ENCODE measurements around the gene BBX.

The BBX gene

DNA sequence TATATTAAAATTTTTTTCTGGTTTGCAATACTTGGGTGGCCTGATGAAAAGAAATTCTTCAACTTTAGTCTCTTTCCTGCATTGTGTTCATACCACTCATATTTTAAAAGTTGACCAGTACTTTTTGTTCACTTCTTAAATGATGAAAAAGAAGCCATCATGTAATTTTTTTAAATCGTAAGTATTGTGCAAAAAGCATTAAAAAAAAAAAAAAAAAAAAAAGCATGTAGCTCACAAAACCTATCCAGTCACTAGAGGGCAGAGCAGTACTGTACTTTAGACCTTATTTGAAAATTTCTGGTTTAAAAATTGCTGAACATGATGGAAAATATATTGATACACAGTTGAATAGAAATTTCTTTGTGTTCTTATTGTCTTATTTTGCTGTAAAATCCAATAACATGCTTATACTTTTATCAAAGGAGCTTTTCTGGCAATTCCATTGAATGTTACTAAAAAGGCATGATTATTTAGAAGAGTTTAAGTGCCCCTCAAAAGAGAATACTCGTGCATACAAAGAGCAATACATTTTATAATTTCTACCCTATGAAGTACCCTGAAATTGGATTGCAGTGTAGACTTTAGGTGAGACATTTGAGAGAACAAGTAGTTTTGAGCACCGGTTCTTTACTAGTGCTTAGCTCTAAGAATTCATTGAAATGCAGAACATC is 137.7 kb downstream of the BBX start:
- DNase-seq (ENCODE audit: low read depth) = peak; percentile 47

DNA sequence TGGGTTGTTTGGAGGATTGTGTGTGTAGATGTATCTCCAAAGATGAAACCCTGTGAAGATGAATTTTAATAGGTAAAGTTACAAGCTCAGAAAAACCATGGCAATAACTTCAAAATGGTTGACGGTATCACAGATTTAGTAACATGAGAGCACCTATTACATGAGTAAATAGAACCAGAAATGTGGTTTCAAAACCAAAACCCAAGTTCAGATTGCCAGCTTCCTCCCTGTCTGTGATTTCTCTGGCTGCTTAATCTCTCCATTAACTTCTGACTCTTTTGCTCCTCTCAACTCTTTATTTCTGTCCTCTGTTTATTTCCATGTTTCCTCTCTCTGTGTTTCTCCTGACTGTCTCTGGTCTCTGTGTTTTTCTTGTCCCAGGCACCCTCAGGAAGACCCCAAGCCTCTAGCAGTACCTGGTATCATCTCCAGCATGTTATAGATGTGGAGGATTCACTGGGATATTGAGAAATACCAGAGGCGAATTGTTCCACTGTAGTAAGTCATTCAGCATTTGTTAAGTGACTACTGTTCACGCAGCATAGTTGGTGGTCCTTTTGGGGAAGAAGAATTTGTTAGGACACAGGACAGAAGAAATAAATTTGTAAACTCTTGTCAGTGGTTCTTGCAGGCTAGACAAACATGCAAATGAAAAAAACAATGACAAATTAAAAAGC is 138.8 kb downstream of the BBX start:
- TF ChIP-seq, protein P1, sequence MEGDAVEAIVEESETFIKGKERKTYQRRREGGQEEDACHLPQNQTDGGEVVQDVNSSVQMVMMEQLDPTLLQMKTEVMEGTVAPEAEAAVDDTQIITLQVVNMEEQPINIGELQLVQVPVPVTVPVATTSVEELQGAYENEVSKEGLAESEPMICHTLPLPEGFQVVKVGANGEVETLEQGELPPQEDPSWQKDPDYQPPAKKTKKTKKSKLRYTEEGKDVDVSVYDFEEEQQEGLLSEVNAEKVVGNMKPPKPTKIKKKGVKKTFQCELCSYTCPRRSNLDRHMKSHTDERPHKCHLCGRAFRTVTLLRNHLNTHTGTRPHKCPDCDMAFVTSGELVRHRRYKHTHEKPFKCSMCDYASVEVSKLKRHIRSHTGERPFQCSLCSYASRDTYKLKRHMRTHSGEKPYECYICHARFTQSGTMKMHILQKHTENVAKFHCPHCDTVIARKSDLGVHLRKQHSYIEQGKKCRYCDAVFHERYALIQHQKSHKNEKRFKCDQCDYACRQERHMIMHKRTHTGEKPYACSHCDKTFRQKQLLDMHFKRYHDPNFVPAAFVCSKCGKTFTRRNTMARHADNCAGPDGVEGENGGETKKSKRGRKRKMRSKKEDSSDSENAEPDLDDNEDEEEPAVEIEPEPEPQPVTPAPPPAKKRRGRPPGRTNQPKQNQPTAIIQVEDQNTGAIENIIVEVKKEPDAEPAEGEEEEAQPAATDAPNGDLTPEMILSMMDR (IDR thresholded peaks at IDR 0.05; ENCODE audit: insufficient read depth, low read depth, low read length, missing control alignments) = no peak
- peak; percentile 45 for DNase-seq (ENCODE audit: low read depth)
- no peak overlapping the region for H3K4me3 ChIP-seq (ENCODE audit: low read depth, low read length)

More for the DNA sequence above, 137.7 kb downstream of the BBX start:
- no peak overlapping the region for H3K4me3 ChIP-seq (ENCODE audit: low read depth, low read length)
- TF ChIP-seq, protein P1 (IDR thresholded peaks at IDR 0.05; ENCODE audit: insufficient read depth, low read depth, low read length, missing control alignments) = peak; percentile 41

DNA sequence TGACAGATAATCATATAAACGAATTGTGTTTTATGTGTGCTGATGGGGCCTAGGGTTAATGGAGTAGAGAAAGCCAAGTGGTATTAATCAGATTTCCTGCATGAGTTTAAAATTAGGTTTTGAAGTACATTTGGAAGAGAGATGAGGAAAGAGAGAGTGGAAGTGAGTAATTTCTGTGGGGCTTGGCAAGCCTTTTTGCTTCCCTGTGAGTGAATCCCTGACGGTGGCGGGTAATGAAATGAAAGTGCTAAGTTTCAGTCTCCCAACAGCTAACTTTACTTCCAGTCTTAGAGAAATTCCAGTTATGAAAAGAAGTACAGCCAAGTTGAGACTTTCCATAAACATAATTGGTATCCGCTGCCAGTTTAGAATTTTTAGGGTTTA is 139.4 kb downstream of the BBX start:
- peak; percentile 16 for DNase-seq (ENCODE audit: low read depth)
- H3K4me3 ChIP-seq (ENCODE audit: low read depth, low read length) = no peak overlapping the region
- TF ChIP-seq, protein P1 (IDR thresholded peaks at IDR 0.05; ENCODE audit: insufficient read depth, low read depth, low read length, missing control alignments) = no peak

DNA sequence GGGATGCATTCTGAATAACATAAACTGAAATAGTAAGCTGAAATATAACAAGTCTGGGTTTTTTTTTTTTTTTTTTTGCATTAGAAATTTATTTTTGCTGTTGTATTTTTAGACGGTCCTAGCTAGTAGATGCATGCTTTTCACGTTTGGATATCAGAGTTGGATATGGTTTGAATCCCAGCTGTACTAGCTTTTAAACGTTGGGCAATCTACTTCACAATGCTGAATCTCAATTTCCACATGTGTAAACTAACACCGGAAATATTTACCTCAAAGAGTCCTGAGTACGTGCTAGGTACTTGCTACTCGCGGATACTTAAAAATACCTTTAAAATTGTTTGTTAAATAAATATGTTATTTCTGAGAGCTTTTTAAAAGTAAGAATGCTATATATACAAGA is 139.8 kb downstream of the BBX start:
- DNase-seq (ENCODE audit: low read depth) = no peak
- H3K4me3 ChIP-seq (ENCODE audit: low read depth, low read length) = no peak overlapping the region
- TF ChIP-seq, protein P1 (IDR thresholded peaks at IDR 0.05; ENCODE audit: insufficient read depth, low read depth, low read length, missing control alignments) = no peak

DNA sequence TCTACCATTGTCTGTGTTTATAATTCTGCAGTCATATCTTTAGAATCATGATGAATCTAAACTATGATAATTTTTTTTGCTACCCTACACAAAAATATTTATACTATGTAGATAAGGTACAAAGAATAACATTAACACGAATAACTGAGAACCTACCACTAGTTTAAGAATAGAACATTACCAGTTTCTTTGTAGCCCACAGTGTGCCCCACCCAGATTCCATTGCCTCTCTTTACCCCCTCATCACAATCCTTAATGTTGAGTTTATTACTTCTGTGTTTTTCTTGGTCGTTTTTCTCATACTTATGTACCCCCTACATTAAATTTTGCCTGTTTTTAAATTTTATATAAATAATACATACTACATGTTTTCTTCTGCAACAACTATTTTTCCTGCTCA is 140.5 kb downstream of the BBX start:
- TF ChIP-seq, protein P1 (IDR thresholded peaks at IDR 0.05; ENCODE audit: insufficient read depth, low read depth, low read length, missing control alignments) = no peak
- no peak for DNase-seq (ENCODE audit: low read depth)
- H3K4me3 ChIP-seq (ENCODE audit: low read depth, low read length) = no peak overlapping the region

DNA sequence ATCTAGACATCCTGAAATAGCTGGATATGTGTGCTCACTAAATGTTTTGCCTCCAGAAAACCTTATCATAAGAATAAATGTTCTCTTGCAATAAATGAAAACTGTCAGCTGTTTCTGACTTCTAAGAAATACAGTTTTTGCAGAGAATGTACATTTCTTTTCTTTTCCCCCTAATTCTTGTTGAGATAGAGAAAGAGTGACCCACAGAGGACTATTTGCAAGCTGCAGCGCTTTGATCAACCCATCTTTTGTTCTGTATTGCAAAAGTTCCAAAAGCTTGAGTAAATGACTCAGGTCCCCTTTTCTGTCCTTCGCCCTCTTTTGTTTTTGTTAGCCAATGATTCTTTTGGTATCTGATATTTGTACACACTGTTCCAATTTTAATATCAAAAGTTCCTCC is 141.9 kb downstream of the BBX start:
- no peak overlapping the region for H3K4me3 ChIP-seq (ENCODE audit: low read depth, low read length)
- TF ChIP-seq, protein P1 (IDR thresholded peaks at IDR 0.05; ENCODE audit: insufficient read depth, low read depth, low read length, missing control alignments) = no peak
- no peak for DNase-seq (ENCODE audit: low read depth)

Data from GM12865 (cell line).